GM18951 (cell line): ENCODE results near the gene ASMT.
"Not testable (repeated sequence)": the region's sequence is repeated elsewhere in the genome, so short reads cannot be mapped to it uniquely, and the experiment has no call there.

Experiments
- POLR2A ChIP-seq: IDR thresholded peaks from 4 replicates; pipeline ENCODE4 v1.6.1; 2011; ENCODE audit warnings: mild to moderate bottlenecking; ENCODE audit not compliant: insufficient read length, insufficient read depth; ENCODE audit errors: extremely low read depth
- in situ Hi-C: fragments of 300-500 bp; cut with MboI; formaldehyde crosslinking; loops from one replicate; pipeline ENCODE4 v1.12.0; 2022; ENCODE audit warnings: low sequenced_read_pairs, mixed read lengths, inconsistent platforms; ENCODE audit not compliant: unreplicated experiment

ASMT gene

GRCh38 chrX:1601051-1601767 is 13.7 kb upstream of the ASMT start:
- in situ Hi-C loops = no loop called here

DNA sequence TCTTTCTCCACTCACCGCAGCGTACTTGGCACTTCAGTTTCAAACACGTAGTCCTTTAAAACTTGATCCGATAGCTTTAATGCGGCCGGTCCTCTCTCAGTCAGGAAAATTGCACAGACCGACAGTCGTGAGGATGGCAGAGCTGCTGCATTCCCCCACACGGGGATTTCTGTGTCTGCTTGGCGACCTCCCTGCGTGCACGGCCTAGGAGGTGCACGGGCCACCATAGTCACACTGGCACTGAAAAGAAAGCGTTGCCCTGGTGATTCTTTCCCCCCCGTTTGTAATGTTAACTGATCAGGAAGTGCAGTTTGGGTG is 13.1 kb upstream of the ASMT start:
- TF ChIP-seq POLR2A = no peak
- in situ Hi-C loops = no loop called here

More at GRCh38 chrX:1601051-1601767, 13.7 kb upstream of the ASMT start:
- no peak for TF ChIP-seq POLR2A

GRCh38 chrX:1602299-1602698 is 12.6 kb upstream of the ASMT start:
- TF ChIP-seq POLR2A = no peak
- in situ Hi-C loops = no loop called here

DNA sequence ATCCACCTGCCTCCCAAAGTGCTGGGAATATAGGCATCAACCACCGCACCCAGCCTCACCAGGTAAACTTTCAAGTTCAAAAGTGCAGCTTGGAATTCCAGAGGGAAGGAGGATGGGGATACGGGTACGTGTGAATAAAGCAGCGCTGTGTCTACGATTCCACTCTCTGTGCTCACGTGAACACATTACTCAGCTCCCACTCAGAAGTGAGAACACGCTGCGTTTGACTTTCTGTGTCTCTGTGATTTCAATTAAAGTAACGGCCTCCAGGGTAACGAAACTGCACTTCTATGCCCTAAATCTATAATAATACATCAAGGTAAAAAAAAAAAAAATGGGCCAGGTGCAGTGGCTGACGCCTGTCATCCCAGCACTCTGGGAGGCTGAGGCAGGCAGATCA is 8.4 kb upstream of the ASMT start:
- in situ Hi-C loops = no loop called here
- no peak for TF ChIP-seq POLR2A

GRCh38 chrX:1609311-1609710 is 5.5 kb upstream of the ASMT start:
- in situ Hi-C loops = no loop called here
- TF ChIP-seq POLR2A = no peak

DNA sequence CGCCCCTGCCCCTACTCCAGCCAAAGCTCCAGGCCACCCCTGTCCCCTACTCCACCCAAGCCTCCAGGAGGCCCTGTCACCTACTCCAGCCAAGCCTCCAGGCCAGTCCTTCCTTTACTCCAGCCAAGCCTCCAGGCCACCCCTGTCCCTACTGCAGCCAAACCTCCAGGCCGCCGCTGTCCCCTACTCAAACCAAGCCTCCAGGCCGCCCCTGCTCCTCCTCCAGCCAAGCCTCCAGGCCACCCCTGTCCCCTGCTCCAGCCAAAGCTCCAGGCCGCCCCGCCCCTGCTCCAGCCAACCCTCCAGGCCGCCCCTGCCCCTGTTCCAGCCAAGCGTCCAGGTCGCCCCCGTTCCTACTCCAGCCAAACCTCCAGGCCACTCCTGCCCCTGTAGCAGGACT is 5.1 kb upstream of the ASMT start:
- TF ChIP-seq POLR2A = no peak
- in situ Hi-C loops = no loop called here

- no peak for TF ChIP-seq POLR2A
- in situ Hi-C loops = no loop called here
Measured at GRCh38 chrX:1610166-1610565, 4.7 kb upstream of the ASMT start.

DNA sequence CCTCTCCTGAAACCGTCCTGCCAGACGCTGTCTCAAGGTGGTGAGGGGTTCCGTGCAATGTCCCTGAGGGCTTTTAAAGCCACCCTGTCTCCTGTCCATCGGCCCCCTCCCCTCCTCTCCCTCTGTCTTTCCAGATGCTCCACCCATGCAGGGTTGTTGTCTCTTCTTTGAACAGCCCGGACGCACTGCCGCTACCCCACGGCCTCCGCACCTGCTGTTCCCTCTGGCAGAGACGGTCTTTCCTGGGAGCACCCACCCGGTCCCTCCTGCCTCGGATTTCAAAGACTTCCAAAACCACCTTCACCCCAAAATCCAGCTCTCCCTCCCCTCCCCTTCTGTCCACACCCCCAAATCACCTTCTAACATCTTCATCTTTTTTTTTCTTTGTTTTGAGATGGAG is 4.1 kb upstream of the ASMT start:
- TF ChIP-seq POLR2A = no peak
- in situ Hi-C loops = no loop called here

DNA sequence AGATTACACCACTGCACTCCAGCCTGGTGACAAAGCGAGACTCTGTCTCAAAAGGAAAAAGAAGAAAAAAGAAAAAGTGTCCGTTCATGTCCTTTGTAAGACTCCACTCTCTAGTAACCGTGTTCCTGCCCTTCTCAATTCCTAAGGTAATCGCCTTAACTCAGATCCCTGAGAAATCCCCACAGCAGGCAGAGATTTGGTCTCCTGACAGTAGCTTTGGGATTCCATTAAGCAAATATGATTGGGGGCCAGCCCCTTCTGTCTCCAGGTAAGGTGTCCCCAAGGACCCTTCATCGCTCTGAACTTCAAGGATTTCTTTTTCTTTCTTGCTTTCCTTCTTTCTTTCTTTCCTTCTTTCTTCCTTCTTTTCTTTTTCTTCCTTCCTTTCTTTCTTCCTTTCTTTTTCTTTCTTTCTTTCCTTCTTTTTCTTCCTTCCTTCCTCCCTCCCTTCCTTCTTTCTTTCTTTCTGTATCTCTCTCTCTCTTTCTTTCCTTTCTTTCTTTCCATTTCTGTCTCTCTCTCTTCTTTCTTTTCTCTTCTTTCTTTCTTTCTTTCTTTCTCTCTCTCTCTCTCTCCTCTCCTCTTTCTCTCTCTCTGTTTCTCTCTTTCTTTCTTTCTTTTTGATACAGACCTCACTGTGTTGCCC is 2.1 kb upstream of the ASMT start:
- in situ Hi-C loops = no loop called here
- no peak for TF ChIP-seq POLR2A

DNA sequence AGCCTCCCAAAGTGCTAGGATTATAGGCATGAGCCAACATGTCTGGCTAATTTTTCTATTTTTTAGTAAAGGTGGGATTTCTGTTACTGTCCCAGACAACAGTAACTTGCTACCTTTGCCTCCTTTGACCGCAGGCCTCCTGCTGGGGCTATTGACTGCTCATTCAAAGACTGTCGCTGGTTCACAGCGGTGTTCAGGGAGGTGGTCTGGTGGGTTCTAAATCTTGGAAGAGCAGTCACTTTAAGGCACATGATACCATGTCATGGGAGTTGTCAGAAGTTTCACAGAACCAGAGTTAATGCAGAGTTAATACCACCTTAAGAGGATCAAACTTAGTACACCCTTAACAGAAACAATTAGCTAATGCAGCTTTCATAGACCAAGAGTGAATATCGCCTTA is 3.8 kb downstream of the ASMT start:
- in situ Hi-C loops = no loop called here
- no peak for TF ChIP-seq POLR2A

GRCh38 chrX:1623691-1624090 is 8.8 kb downstream of the ASMT start:
- TF ChIP-seq POLR2A = no peak
- in situ Hi-C loops = no loop called here

GRCh38 chrX:1624158-1624860 is 9.4 kb downstream of the ASMT start:
- in situ Hi-C loops = not testable (repeated sequence)

DNA sequence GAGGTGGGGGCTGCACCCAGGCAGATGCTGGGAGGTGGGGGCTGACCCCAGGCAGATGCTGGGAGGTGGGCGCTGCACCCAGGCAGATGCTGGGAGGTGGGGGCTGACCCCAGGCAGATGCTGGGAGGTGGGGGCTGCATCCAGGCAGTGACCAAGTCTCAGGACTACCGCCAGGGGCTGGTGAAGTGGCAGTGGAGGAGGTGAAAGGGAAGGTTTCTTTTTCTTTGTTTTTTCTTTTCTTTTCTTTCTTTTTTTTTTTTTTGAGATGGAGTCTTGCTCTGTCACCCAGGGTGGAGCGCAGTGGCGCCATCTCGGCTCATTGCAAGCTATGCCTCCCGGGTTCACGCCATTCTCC is 10.0 kb downstream of the ASMT start:
- in situ Hi-C loops = not testable (repeated sequence)

DNA sequence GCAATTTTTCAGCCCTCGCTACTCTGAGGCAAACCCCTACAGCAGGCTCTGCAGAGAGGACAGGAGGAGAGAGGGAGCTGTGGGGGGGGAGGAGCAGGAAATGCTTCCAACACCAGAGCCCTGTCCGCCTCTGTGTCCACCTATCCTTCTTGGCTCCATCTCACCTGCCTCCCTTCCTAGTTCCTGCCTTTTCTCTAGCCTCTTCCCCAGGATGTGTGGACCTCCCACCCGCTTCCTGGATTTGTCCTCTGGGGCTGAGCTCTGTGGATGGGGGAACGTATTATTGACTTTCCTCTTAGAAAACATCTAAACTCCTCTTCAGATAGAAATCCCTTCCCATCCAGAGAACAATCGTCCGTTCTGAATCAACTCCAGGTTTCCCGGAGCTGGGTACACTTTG is 14.4 kb downstream of the ASMT start:
- in situ Hi-C loops = no loop called here
- no peak for TF ChIP-seq POLR2A
